ENCODE measurements around the gene LCT.

Gene LCT

GRCh38 chr2:135876066-135876711, 39.2 kb upstream of the LCT start, which contains the start of gene MCM6 (continued):
- TF ChIP-seq ZBTB44 (tag by site-specific recombination; IDR thresholded peaks at IDR 0.05) (no peak), ZNF175 (tag by site-specific recombination; IDR thresholded peaks at IDR 0.05) (no peak), ZNF18 (tag by site-specific recombination; IDR thresholded peaks at IDR 0.05) (no peak), SCRT2 (tag by site-specific recombination; IDR thresholded peaks at IDR 0.05) (peak; percentile 57), ZNF426 (tag by site-specific recombination; IDR thresholded peaks at IDR 0.05) (no peak), ZNF341 (tag by site-specific recombination; IDR thresholded peaks at IDR 0.05; ENCODE audit: low read depth) (peak; percentile 30; the same call in 1 of the 2 replicates), SETDB1 (IDR thresholded peaks at IDR 0.05; ENCODE audit: insufficient read length, low read length) (no peak), ZBTB6 (tag by site-specific recombination; IDR thresholded peaks at IDR 0.05) (no peak), ZNF645 (tag by site-specific recombination; IDR thresholded peaks at IDR 0.05) (no peak), ZBTB17 (tag by site-specific recombination; IDR thresholded peaks at IDR 0.05) (peak; percentile 47; the same call in 1 of the 2 replicates), PBX3 (CRISPR knock-in tag; IDR thresholded peaks at IDR 0.05) (peak; percentile 98), ZNF223 (tag by site-specific recombination; IDR thresholded peaks at IDR 0.05) (no peak), ZFHX2 (tag by site-specific recombination; conservative IDR thresholded peaks at IDR 0.05) (peak; percentile 82), REST (tag by site-specific recombination; IDR thresholded peaks at IDR 0.05) (no peak), ZNF114 (tag by site-specific recombination; IDR thresholded peaks at IDR 0.05) (no peak), GLIS2 (tag by site-specific recombination; IDR thresholded peaks at IDR 0.05) (no peak), IKZF3 (tag by site-specific recombination; IDR thresholded peaks at IDR 0.05) (0 out of 2 replicates have a peak, but pooled peaks have one; percentile 42), ZNF843 (tag by site-specific recombination; IDR thresholded peaks at IDR 0.05) (peak; percentile 19; the same call in 1 of the 2 replicates), ZNF830 (tag by site-specific recombination; IDR thresholded peaks at IDR 0.05; ENCODE audit: low read depth) (no peak), ZSCAN23 (tag by site-specific recombination; IDR thresholded peaks at IDR 0.05) (no peak), ZNF76 (tag by site-specific recombination; IDR thresholded peaks at IDR 0.05; ENCODE audit: borderline replicate concordance, low read depth) (no peak), HOXA7 (CRISPR knock-in tag; IDR thresholded peaks at IDR 0.05; ENCODE audit: borderline replicate concordance) (peak; percentile 92; the same call in 1 of the 2 replicates), ZNF221 (tag by site-specific recombination; IDR thresholded peaks at IDR 0.05; ENCODE audit: borderline replicate concordance) (no peak), ZNF433 (tag by site-specific recombination; IDR thresholded peaks at IDR 0.05; ENCODE audit: low read depth) (no peak), MEIS1 (CRISPR knock-in tag; IDR thresholded peaks at IDR 0.05; ENCODE audit: borderline replicate concordance) (peak; percentile 82; the same call in 1 of the 2 replicates), ZNF335 (tag by site-specific recombination; conservative IDR thresholded peaks at IDR 0.05) (0 out of 2 replicates have a peak, but pooled peaks have one; percentile 16), EGR2 (tag by site-specific recombination; IDR thresholded peaks at IDR 0.05; ENCODE audit: low read depth) (peak; percentile 68; the same call in 1 of the 2 replicates), ZNF777 (tag by site-specific recombination; IDR thresholded peaks at IDR 0.05; ENCODE audit: borderline replicate concordance) (no peak)
